Vagina (tissue), 2 donors: ENCODE measurements around the gene MNAT1. TPM values are rescaled to one million over a fixed set of nuclear protein-coding genes. Genes with fewer than 3 reads are reported as not detected.

Experiments used
- DNase-seq, 2 donors: peaks; one replicate each; pipeline ENCODE4 v3.0.0-alpha.2; 2017; ENCODE audit errors: extremely low spot score in 2 of 2
- H3K27ac ChIP-seq: fragments of 200-600 bp; sonication (generic); one replicate; pipeline ENCODE4 v1.5.1; 2019
- H3K27me3 ChIP-seq: fragments of 200-600 bp; sonication (generic); one replicate; pipeline ENCODE4 v1.5.1; 2019
- H3K36me3 ChIP-seq, 2 donors: fragments of 200-600 bp; sonication (generic); one replicate each; pipeline ENCODE4 v1.5.1; 2017 to 2019
- H3K4me1 ChIP-seq: fragments of 200-600 bp; sonication (generic); one replicate; pipeline ENCODE4 v1.5.1; 2019
- H3K4me3 ChIP-seq, 2 donors: fragments of 200-600 bp; sonication (generic); 1 replicate in 1 of 2; 2 replicates in 1 of 2; pipeline ENCODE4 v1.5.1; 2016 to 2019
- H3K9me3 ChIP-seq: fragments of 200-600 bp; sonication (generic); one replicate; pipeline ENCODE4 v1.5.1; 2019
- CTCF ChIP-seq, 3 experiments: fragments of 450-650 bp in 2 of 3; fragments of 200-600 bp in 1 of 3; sonication (generic) in 1 of 3; IDR thresholded peaks; one replicate each; pipeline ENCODE4 v1.5.1; 2017 to 2019; ENCODE audit warnings: antibody characterized with exemption in 3 of 3, mild to moderate bottlenecking in 2 of 3, moderate library complexity in 2 of 3
- POLR2A ChIP-seq, 2 donors: fragments of 450-650 bp; IDR thresholded peaks; one replicate each; pipeline ENCODE4 v1.6.1; 2017; ENCODE audit warnings: antibody characterized with exemption in 2 of 2, mild to moderate bottlenecking in 2 of 2, moderate library complexity in 2 of 2
- POLR2AphosphoS5 ChIP-seq, 2 donors: sonication (generic); formaldehyde crosslinking; IDR thresholded peaks; one replicate each; pipeline ENCODE4 v1.9.0; 2017; ENCODE audit warnings: antibody characterized with exemption in 2 of 2, mild to moderate bottlenecking in 2 of 2, low read depth in 1 of 2; ENCODE audit not compliant: insufficient read depth in 1 of 2
- intact Hi-C: fragments of 100-400 bp; cut with DNase I; formaldehyde crosslinking; loops from one replicate; pipeline ENCODE4 v1.15.1; 2023
- total RNA-seq: library from RNA; depleted of rRNA; stranded (reverse); fragments of >200 nt; gene quantifications from one replicate; pipeline ENCODE4 v1.2.3, GENCODE V29; 2016

The MNAT1 gene
- total RNA-seq, 1 donor from 2014 or later: 38.1 TPM

GRCh38 chr14:60736494-60736893 is 1.9 kb downstream of the MNAT1 start:
- no peaks in the 10 kb centered on the region for H3K9me3 ChIP-seq
- intact Hi-C loops: no loop called here
- no peak for TF ChIP-seq POLR2A (IDR thresholded peaks at IDR 0.05)
- no peak for TF ChIP-seq CTCF (IDR thresholded peaks at IDR 0.05)
- no peak for TF ChIP-seq POLR2AphosphoS5 (IDR thresholded peaks at IDR 0.05; ENCODE audit: insufficient read depth in 1 of 2, low read depth in 1 of 2)
- peaks cover 23% of the 10 kb centered on the region for H3K4me1 ChIP-seq
- no peaks in the 10 kb centered on the region for H3K36me3 ChIP-seq
- H3K27ac ChIP-seq: no peak overlapping the region
- no peak overlapping the region for H3K4me3 ChIP-seq
- H3K27me3 ChIP-seq: no peaks in the 10 kb centered on the region
- DNase-seq: no peak

- H3K4me1 ChIP-seq: peaks cover 23% of the 10 kb centered on the region
- H3K4me3 ChIP-seq: no peak overlapping the region
- no peak for DNase-seq
- no peaks in the 10 kb centered on the region for H3K36me3 ChIP-seq
- no peak overlapping the region for H3K27ac ChIP-seq
- intact Hi-C loops: no loop called here
- TF ChIP-seq POLR2AphosphoS5 (IDR thresholded peaks at IDR 0.05; ENCODE audit: insufficient read depth in 1 of 2, low read depth in 1 of 2) (no peak), POLR2A (IDR thresholded peaks at IDR 0.05) (no peak), CTCF (IDR thresholded peaks at IDR 0.05) (no peak)
- no peaks in the 10 kb centered on the region for H3K27me3 ChIP-seq
- no peaks in the 10 kb centered on the region for H3K9me3 ChIP-seq
Measured at GRCh38 chr14:60738843-60739508, 4.4 kb downstream of the MNAT1 start.

GRCh38 chr14:60744566-60744965 is 10.0 kb downstream of the MNAT1 start:
- no peaks in the 10 kb centered on the region for H3K9me3 ChIP-seq
- H3K4me1 ChIP-seq: no peaks in the 10 kb centered on the region
- TF ChIP-seq POLR2A (IDR thresholded peaks at IDR 0.05) (no peak), CTCF (IDR thresholded peaks at IDR 0.05) (no peak), POLR2AphosphoS5 (IDR thresholded peaks at IDR 0.05; ENCODE audit: insufficient read depth in 1 of 2, low read depth in 1 of 2) (no peak)
- intact Hi-C loops: no loop called here
- no peak for DNase-seq
- H3K36me3 ChIP-seq: no peaks in the 10 kb centered on the region
- H3K4me3 ChIP-seq: no peak overlapping the region
- no peaks in the 10 kb centered on the region for H3K27me3 ChIP-seq
- no peak overlapping the region for H3K27ac ChIP-seq

- Histone ChIP-seq H3K4me1 (peaks cover 15% of the 10 kb centered on the region), H3K36me3 (no peaks in the 10 kb centered on the region), H3K4me3 (no peak overlapping the region), H3K9me3 (no peaks in the 10 kb centered on the region), H3K27ac (no peak overlapping the region), H3K27me3 (no peaks in the 10 kb centered on the region)
- intact Hi-C loops: no loop called here
- no peak for TF ChIP-seq POLR2AphosphoS5 (IDR thresholded peaks at IDR 0.05; ENCODE audit: insufficient read depth in 1 of 2, low read depth in 1 of 2)
- no peak for TF ChIP-seq POLR2A (IDR thresholded peaks at IDR 0.05)
- no peak for TF ChIP-seq CTCF (IDR thresholded peaks at IDR 0.05)
- DNase-seq: no peak
Measured at GRCh38 chr14:60753264-60754119, 18.9 kb downstream of the MNAT1 start.

- no peak for DNase-seq
- H3K4me3 ChIP-seq: no peak overlapping the region
- peaks cover 15% of the 10 kb centered on the region for H3K4me1 ChIP-seq
- no peaks in the 10 kb centered on the region for H3K9me3 ChIP-seq
- no peak for TF ChIP-seq POLR2AphosphoS5 (IDR thresholded peaks at IDR 0.05; ENCODE audit: insufficient read depth in 1 of 2, low read depth in 1 of 2)
- no peak for TF ChIP-seq CTCF (IDR thresholded peaks at IDR 0.05)
- no peak for TF ChIP-seq POLR2A (IDR thresholded peaks at IDR 0.05)
- intact Hi-C loops: no loop called here
- no peaks in the 10 kb centered on the region for H3K27me3 ChIP-seq
- H3K27ac ChIP-seq: no peak overlapping the region
- H3K36me3 ChIP-seq: no peaks in the 10 kb centered on the region
Measured at GRCh38 chr14:60756847-60757246, 22.3 kb downstream of the MNAT1 start.
